Mucosa of rectum (tissue), 2 donors: Measurements from ENCODE around the gene GLYR1.

ENCODE experiments used
- H3K27ac ChIP-seq, 2 donors: one replicate each; pipeline ENCODE4 v1.7.0; 2013; ENCODE audit warnings: inconsistent platforms in 2 of 2, low read depth in 2 of 2, low read length in 2 of 2
- H3K27me3 ChIP-seq, 2 donors: one replicate each; pipeline ENCODE4 v1.7.0; 2013; ENCODE audit warnings: low read length in 2 of 2; ENCODE audit not compliant: control insufficient read depth in 2 of 2, insufficient read depth in 2 of 2
- H3K36me3 ChIP-seq, 2 donors: one replicate each; pipeline ENCODE4 v1.7.0; 2013; ENCODE audit warnings: low read length in 2 of 2; ENCODE audit not compliant: control insufficient read depth in 2 of 2, insufficient read depth in 2 of 2
- H3K4me1 ChIP-seq, 2 donors: one replicate each; pipeline ENCODE4 v1.7.0; 2013; ENCODE audit warnings: low read length in 2 of 2, mild to moderate bottlenecking in 1 of 2; ENCODE audit not compliant: control insufficient read depth in 2 of 2, insufficient read depth in 2 of 2
- H3K4me3 ChIP-seq, 2 donors: one replicate each; pipeline ENCODE4 v1.7.0; 2013; ENCODE audit warnings: low read length in 2 of 2
- H3K9ac ChIP-seq, 2 donors: one replicate each; pipeline ENCODE4 v1.7.0; 2013; ENCODE audit warnings: low read length in 2 of 2, low read depth in 1 of 2, mild to moderate bottlenecking in 1 of 2
- H3K9me3 ChIP-seq, 2 donors: one replicate each; pipeline ENCODE4 v1.7.0; 2013; ENCODE audit warnings: low read length in 2 of 2; ENCODE audit not compliant: control insufficient read depth in 2 of 2
- donor health status: healthy.
- donor health status: Normal muscosa, but diverticular disease.

GLYR1 gene

DNA sequence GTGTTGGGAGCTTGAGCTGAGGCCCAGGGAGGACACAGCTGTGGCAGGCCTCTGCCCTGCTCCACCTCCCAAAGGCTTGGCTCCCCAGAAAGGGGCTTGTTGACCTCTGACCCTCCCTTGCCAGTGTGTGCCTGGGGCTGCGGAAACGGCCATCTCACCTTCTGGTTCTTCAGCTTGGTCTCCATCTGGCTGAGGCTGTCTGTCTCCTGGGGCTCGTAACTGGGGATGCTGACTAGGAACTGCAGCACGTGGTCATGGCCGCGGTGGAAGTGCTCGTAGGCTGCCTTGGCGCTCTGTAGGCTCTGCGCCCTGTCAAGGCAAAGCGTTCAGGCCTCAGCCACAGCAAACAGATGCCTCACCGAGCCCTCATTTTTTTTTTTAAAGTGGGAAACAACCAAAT is 42.9 kb upstream of the GLYR1 start:
- Histone ChIP-seq H3K36me3 (peaks cover 23 to 27% of the 10 kb centered on the region in 2 donors), H3K4me1 (no peaks in the 10 kb centered on the region), H3K4me3 (no peak overlapping the region), H3K9ac (no peak overlapping the region), H3K27me3 (no peaks in the 10 kb centered on the region), H3K9me3 (no peaks in the 10 kb centered on the region), H3K27ac (no peak overlapping the region)

DNA sequence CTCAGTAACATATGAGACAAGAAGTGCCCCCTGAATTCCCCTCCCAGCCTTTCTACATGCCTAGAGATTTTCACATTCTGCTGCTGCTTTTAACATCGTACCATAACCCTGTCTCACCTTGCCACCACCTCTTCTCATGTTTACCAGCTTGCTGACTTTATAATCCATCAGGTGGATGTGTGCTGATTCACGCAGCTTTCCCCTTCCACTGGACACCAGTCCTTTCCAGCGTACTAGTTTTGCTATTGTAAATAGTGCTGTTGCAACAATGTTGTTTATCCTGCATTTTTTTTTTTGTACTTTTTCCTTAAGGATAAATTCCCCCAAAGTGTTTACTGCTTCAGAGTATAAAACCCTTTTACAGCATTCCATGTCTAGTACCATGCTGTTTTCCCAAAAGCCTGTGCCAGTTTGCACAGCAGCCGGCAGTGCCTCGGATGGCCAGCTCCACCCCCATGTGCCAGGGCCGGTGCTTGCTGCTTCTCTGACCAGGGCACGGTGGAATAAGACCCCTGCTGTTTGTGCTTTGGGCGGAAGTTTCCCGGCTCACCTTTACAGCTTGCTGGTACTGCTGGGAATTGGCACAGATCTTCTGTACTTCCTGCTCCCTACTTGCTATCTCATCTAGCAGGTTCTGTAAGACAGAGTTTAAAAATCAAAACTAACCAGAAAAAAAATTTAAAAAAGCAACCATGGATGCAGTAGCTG is 41.5 kb upstream of the GLYR1 start:
- H3K27me3 ChIP-seq = no peaks in the 10 kb centered on the region
- no peak overlapping the region for H3K9ac ChIP-seq
- peaks cover 37 to 41% of the 10 kb centered on the region in 2 donors for H3K36me3 ChIP-seq
- no peak overlapping the region for H3K4me3 ChIP-seq
- no peaks in the 10 kb centered on the region for H3K9me3 ChIP-seq
- H3K27ac ChIP-seq = no peak overlapping the region
- H3K4me1 ChIP-seq = no peaks in the 10 kb centered on the region

DNA sequence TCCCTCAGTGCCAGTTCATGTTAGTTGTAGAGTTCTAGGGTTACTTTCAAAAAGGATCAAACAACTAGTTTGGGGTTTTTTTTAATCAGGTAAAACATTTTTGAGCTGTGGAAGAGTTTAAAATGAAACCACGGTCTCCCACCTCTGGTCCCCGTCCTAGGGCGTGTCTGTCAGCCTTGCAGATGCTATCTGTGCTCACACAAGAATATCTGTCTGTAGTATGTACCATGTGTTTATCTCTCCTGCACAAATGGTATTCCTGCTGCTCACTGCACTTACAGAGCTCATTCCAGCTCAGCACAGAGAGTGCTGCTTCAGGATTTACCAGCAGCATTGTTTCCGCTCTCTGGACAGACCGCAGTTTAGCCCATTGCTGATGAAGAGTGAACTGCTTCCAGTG is 39.1 kb upstream of the GLYR1 start:
- H3K36me3 ChIP-seq = peaks cover 56 to 59% of the 10 kb centered on the region in 2 donors
- H3K4me1 ChIP-seq = no peaks in the 10 kb centered on the region
- no peak overlapping the region for H3K9ac ChIP-seq
- H3K27ac ChIP-seq = no peak overlapping the region
- no peak overlapping the region for H3K4me3 ChIP-seq
- no peaks in the 10 kb centered on the region for H3K27me3 ChIP-seq
- no peaks in the 10 kb centered on the region for H3K9me3 ChIP-seq

DNA sequence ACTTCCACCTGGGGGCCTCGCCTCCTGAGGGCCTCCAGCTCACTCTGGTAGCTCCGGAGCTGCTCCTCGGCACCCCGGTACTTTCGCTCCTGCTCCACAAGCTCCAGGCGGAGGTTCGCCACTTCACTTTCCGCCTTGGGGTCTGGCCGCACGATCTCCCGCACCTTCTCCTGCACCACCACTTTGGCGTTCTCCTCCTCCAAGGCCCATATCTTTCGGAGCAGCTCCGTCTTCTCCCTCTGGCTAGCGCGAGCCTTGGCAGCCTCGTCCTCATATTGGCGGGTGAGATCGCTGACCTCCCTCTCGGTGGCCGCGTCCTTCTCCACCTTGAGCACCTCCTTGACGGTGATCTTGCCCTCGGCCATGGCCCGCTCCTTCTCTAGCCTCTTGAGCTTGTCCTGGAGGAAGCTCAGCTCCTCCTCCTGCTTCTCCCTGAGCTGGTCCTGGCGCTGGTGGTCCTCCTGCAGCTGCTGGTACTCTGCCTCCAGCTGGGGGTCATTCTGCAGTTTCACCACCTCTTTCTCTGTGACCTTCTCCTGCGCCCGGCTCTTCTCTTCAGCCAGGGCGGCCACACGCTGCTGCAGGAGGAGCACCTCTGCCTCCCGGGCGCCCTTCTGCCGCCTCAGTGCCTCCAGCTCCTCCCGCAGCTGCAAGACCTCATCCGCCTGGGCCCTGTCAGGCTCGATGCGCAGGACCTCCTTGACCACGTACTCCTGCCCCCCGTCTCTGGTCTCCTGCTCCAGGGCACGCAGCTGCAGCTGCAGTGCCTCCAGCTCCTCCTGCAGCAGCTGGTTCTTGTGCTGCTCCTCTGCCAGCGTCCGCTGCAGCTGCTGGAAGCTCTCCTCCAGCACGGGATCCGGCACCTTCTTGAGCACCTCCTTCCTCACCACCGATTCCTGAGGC is 38.1 kb upstream of the GLYR1 start:
- Histone ChIP-seq H3K4me1 (no peaks in the 10 kb centered on the region), H3K27ac (no peak overlapping the region), H3K36me3 (peaks cover 65 to 69% of the 10 kb centered on the region in 2 donors)

DNA sequence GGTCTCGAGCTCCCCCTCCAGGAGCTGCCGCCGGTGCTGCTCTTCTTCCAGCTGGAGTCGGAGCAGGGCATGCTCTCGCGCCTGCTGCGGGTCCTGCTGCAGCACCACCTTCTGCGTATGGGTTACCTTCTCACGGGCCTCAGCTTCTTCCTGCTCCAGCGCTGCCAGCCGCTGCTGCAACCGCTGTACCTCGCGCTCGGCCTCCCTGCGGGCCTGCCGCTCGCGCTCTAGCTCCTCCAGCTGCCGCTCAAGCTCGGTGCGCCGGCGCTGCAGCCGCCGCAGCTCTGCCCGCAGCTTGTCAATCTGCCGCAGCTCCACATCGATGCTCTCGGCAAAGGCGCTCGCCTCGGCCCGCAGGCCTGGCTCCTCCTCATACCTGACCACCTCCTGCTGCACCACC is 37.1 kb upstream of the GLYR1 start:
- no peaks in the 10 kb centered on the region for H3K27me3 ChIP-seq
- H3K36me3 ChIP-seq = peaks cover 72 to 78% of the 10 kb centered on the region in 2 donors
- no peak overlapping the region for H3K9ac ChIP-seq
- no peak overlapping the region for H3K4me3 ChIP-seq
- no peak overlapping the region for H3K27ac ChIP-seq
- H3K9me3 ChIP-seq = no peaks in the 10 kb centered on the region
- H3K4me1 ChIP-seq = no peaks in the 10 kb centered on the region

More for the DNA sequence above, 38.1 kb upstream of the GLYR1 start:
- no peak overlapping the region for H3K9ac ChIP-seq
- H3K27me3 ChIP-seq = no peaks in the 10 kb centered on the region
- no peaks in the 10 kb centered on the region for H3K9me3 ChIP-seq
- H3K4me3 ChIP-seq = no peak overlapping the region

DNA sequence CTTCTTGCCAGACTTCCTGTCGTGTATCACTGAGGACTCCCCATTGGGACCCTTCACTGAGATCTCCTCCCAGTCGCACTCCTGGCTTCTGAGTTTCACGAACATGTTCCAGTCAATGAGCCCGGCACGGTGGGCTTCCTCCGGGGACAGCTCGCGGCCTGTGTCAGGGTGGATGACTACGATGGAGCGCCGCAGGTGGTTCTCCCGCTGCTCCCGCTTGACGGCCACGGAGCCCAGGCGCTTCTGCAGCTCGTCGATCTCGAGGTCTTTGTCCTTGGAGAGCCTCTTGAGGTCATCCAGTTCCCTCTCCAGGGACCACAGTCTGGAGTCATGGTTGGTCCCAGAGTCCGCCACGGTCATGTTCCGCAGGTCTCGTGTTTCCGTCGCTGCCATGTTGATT is 36.4 kb upstream of the GLYR1 start:
- Histone ChIP-seq H3K27ac (no peak overlapping the region), H3K9ac (no peak overlapping the region), H3K36me3 (peaks cover 78 to 85% of the 10 kb centered on the region in 2 donors), H3K27me3 (no peaks in the 10 kb centered on the region), H3K4me3 (no peak overlapping the region), H3K9me3 (no peaks in the 10 kb centered on the region), H3K4me1 (no peaks in the 10 kb centered on the region)

DNA sequence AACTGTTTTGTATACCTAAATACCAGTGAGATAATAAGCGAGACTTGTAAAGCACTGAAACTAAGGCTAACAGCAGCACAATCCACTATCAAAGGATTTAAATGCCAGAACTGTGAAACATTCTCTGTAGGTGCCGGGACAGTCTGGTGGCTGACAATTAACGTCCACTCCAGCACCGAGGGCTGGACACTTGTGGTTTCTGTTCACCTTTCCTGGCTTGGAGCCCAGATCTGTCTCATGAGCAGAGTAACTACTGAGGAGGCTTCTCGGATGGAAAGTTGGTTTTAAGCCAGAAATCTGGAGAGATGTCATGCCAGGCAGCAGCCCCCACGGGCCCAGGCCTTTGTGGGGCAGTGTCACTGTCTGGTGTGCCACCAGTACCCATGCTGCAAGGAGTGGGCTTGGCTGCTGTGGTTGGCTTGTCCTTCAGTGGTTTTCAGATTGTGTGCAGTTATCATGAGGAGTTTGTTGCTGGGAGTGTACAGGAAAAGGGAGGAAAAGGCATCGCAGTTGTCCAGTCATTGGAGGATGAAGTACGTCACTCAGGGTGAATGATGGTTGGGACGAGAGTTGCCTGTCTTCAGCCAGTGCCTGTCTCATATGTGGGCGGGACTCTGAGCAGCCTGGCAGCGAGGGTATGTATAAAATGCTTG is 35.7 kb upstream of the GLYR1 start:
- peaks cover 82 to 90% of the 10 kb centered on the region in 2 donors for H3K36me3 ChIP-seq
- no peaks in the 10 kb centered on the region for H3K9me3 ChIP-seq
- no peak overlapping the region for H3K9ac ChIP-seq
- H3K27me3 ChIP-seq = no peaks in the 10 kb centered on the region
- no peaks in the 10 kb centered on the region for H3K4me1 ChIP-seq
- no peak overlapping the region for H3K27ac ChIP-seq
- H3K4me3 ChIP-seq = no peak overlapping the region

DNA sequence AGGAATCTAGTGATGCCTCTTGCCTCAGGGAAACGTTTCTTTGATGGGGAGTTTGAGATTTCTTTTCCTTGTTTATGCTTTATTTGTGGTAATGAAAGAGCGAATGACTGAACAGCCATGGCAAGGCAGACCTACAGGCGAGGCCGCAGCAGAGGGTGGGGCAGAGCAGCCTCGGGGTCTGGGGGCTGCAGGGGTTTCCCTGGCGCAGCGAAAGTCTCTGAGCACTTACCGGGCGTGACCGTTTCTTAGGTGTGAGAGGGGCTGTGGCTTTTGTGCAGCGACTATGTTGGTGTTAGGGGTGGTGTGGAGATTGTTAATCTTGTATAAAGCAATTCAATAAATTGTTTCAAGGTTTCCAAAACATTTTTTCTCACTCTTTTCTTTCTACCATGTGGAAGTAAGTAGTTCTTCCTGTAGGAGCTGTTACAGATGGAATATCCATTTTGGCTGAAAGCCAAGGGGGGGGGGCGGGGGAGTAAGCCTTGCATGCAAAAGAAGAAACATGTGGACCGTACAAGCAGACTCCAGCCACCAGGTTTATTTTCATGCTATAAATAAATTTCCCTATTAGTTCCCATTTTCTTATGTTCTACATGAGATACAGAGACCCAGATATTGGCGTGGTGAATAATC is 35.0 kb upstream of the GLYR1 start:
- H3K36me3 ChIP-seq = peaks cover 82 to 91% of the 10 kb centered on the region in 2 donors

DNA sequence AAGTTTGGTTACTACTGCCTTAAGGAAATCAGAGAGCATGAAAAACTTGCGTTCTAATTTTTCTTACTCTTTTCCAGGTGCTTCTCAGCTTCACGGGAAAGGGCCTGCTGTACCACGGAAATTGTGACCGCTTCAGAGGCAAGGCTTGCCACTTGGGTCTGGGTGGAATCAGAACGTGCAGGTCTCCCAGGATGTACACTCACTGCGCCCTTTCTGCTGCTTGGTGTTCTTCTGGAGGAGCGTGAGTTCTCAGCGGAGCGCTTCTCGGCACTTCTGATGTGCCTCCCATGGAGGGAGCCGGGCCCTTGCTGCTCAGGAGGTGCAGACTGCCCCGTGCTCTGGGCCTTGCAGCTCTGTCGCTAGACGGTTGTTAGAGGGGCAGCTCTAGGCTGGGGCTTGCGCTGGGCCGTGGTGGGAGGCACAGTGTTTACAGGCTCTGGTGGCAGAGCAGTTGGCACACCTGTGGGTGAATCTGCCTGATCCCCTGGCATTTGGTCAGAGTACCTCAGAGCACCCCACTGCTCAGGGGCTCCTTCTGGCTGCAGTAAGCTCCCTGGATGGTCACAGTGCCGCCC is 33.0 kb upstream of the GLYR1 start:
- H3K36me3 ChIP-seq = peaks cover 82 to 89% of the 10 kb centered on the region in 2 donors
- no peaks in the 10 kb centered on the region for H3K9me3 ChIP-seq
- no peak overlapping the region for H3K27ac ChIP-seq
- H3K4me3 ChIP-seq = no peak overlapping the region
- no peaks in the 10 kb centered on the region for H3K27me3 ChIP-seq
- no peaks in the 10 kb centered on the region for H3K4me1 ChIP-seq
- H3K9ac ChIP-seq = no peak overlapping the region

More for the DNA sequence above, 35.0 kb upstream of the GLYR1 start:
- Histone ChIP-seq H3K27me3 (no peaks in the 10 kb centered on the region), H3K4me1 (no peaks in the 10 kb centered on the region), H3K4me3 (no peak overlapping the region), H3K9ac (no peak overlapping the region), H3K27ac (no peak overlapping the region), H3K9me3 (no peaks in the 10 kb centered on the region)
